MM.1S (cell line): Measurements from ENCODE around the gene ADRA2A.

Experiments
- DNase-seq: peaks from one replicate; pipeline ENCODE4 v3.0.0-alpha.2; 2015
- H2AFZ ChIP-seq: fragments of 300-600 bp; sonication (generic); 2 replicates; pipeline ENCODE4 v1.6.0; 2016; ENCODE audit warnings: antibody characterized with exemption, low read length
- H3F3A ChIP-seq: fragments of 300-600 bp; sonication (generic); 2 replicates; pipeline ENCODE4 v1.6.1; 2016; ENCODE audit warnings: mild to moderate bottlenecking, antibody characterized with exemption, low read length, moderate library complexity, mixed read lengths; ENCODE audit not compliant: insufficient read depth
- H3K27ac ChIP-seq: fragments of 300-600 bp; sonication (generic); 2 replicates; pipeline ENCODE4 v1.5.1; 2016; ENCODE audit warnings: mild to moderate bottlenecking, low read length
- H3K27me3 ChIP-seq: fragments of 300-600 bp; sonication (generic); replicated peaks from 2 replicates; pipeline ENCODE4 v1.6.0; 2016; ENCODE audit warnings: low read length; ENCODE audit not compliant: insufficient read depth
- H3K36me3 ChIP-seq: fragments of 300-600 bp; sonication (generic); replicated peaks from 2 replicates; pipeline ENCODE4 v1.6.1; 2016; ENCODE audit warnings: mild to moderate bottlenecking, low read length, mixed read lengths; ENCODE audit not compliant: insufficient read depth
- H3K4me1 ChIP-seq: fragments of 300-600 bp; sonication (generic); 2 replicates; pipeline ENCODE4 v1.6.1; 2016; ENCODE audit warnings: low read length, mixed read lengths
- H3K4me2 ChIP-seq: fragments of 300-600 bp; sonication (generic); 2 replicates; pipeline ENCODE4 v1.6.0; 2016; ENCODE audit warnings: low read depth, low read length
- H3K4me3 ChIP-seq: fragments of 300-600 bp; sonication (generic); 2 replicates; pipeline ENCODE4 v1.5.1; 2016; ENCODE audit warnings: low read length, mixed read lengths
- H3K79me2 ChIP-seq: fragments of 300-600 bp; sonication (generic); 2 replicates; pipeline ENCODE4 v1.6.1; 2016; ENCODE audit warnings: mixed run types, low read length, mixed read lengths
- H3K9ac ChIP-seq: fragments of 300-600 bp; sonication (generic); 2 replicates; pipeline ENCODE4 v1.6.1; 2016; ENCODE audit warnings: low read length, mixed read lengths
- H3K9me2 ChIP-seq: fragments of 300-600 bp; sonication (generic); replicated peaks from 2 replicates; pipeline ENCODE4 v1.6.1; 2016; ENCODE audit warnings: mild to moderate bottlenecking, low read length, mixed read lengths; ENCODE audit not compliant: insufficient read depth
- H3K9me3 ChIP-seq: fragments of 300-600 bp; sonication (generic); replicated peaks from 2 replicates; pipeline ENCODE4 v1.6.1; 2016; ENCODE audit warnings: mild to moderate bottlenecking, low read length, mixed read lengths; ENCODE audit not compliant: insufficient read depth
- H4K20me1 ChIP-seq: fragments of 300-600 bp; sonication (generic); 2 replicates; pipeline ENCODE4 v1.6.1; 2016; ENCODE audit warnings: mild to moderate bottlenecking, low read length, moderate library complexity, mixed read lengths; ENCODE audit not compliant: insufficient read depth
- CTCF ChIP-seq: fragments of 300-600 bp; sonication (generic); IDR thresholded peaks from 2 replicates; pipeline ENCODE4 v1.5.1; 2016; ENCODE audit warnings: antibody characterized with exemption, low read length, mixed read lengths
- EZH2 ChIP-seq: fragments of 300-600 bp; sonication (generic); optimal IDR thresholded peaks from 2 replicates; pipeline ENCODE3; 2017; ENCODE audit warnings: low read depth, mild to moderate bottlenecking, antibody characterized with exemption, low read length, mixed read lengths
- EZH2phosphoT487 ChIP-seq: fragments of 300-600 bp; sonication (generic); IDR thresholded peaks from 2 replicates; pipeline ENCODE4 v1.6.1; 2018; ENCODE audit warnings: antibody characterized with exemption, low read length

The ADRA2A gene

GRCh38 chr10:111123883-111124282 lies 47.1 kb downstream of the ADRA2A start:
- no peak overlapping the region for H3K4me3 ChIP-seq
- H3K9ac ChIP-seq = no peak overlapping the region
- no peak overlapping the region for H3K27ac ChIP-seq
- no peaks in the 10 kb centered on the region for H4K20me1 ChIP-seq
- H3K9me2 ChIP-seq = no peaks in the 10 kb centered on the region
- no peak overlapping the region for H3K4me2 ChIP-seq
- DNase-seq = no peak
- TF ChIP-seq EZH2 = no peak
- TF ChIP-seq EZH2phosphoT487 = no peak
- TF ChIP-seq CTCF = no peak
- no peaks in the 10 kb centered on the region for H3K79me2 ChIP-seq
- no peaks in the 10 kb centered on the region for H3K36me3 ChIP-seq
- H3F3A ChIP-seq = no peaks in the 10 kb centered on the region
- H3K4me1 ChIP-seq = no peaks in the 10 kb centered on the region
- no peaks in the 10 kb centered on the region for H3K27me3 ChIP-seq
- no peaks in the 10 kb centered on the region for H3K9me3 ChIP-seq
- no peak overlapping the region for H2AFZ ChIP-seq

- no peaks in the 10 kb centered on the region for H3K27me3 ChIP-seq
- no peak overlapping the region for H3K4me3 ChIP-seq
- H3K4me1 ChIP-seq = no peaks in the 10 kb centered on the region
- H3K27ac ChIP-seq = no peak overlapping the region
- H2AFZ ChIP-seq = no peak overlapping the region
- no peaks in the 10 kb centered on the region for H3K79me2 ChIP-seq
- no peaks in the 10 kb centered on the region for H3K9me2 ChIP-seq
- TF ChIP-seq CTCF (no peak), EZH2phosphoT487 (no peak), EZH2 (no peak)
- no peaks in the 10 kb centered on the region for H3K36me3 ChIP-seq
- no peak overlapping the region for H3K9ac ChIP-seq
- no peak for DNase-seq
- no peak overlapping the region for H3K4me2 ChIP-seq
- no peaks in the 10 kb centered on the region for H4K20me1 ChIP-seq
- H3K9me3 ChIP-seq = no peaks in the 10 kb centered on the region
- H3F3A ChIP-seq = no peaks in the 10 kb centered on the region
Observed at GRCh38 chr10:111125102-111125501, 48.3 kb downstream of the ADRA2A start.

- H3K4me2 ChIP-seq = no peak overlapping the region
- no peak overlapping the region for H3K27ac ChIP-seq
- H3K4me1 ChIP-seq = no peaks in the 10 kb centered on the region
- no peaks in the 10 kb centered on the region for H3K27me3 ChIP-seq
- H3K79me2 ChIP-seq = no peaks in the 10 kb centered on the region
- no peak overlapping the region for H2AFZ ChIP-seq
- H3K4me3 ChIP-seq = no peak overlapping the region
- H4K20me1 ChIP-seq = no peaks in the 10 kb centered on the region
- TF ChIP-seq CTCF = no peak
- TF ChIP-seq EZH2phosphoT487 = no peak
- TF ChIP-seq EZH2 = no peak
- no peaks in the 10 kb centered on the region for H3K9me2 ChIP-seq
- no peak for DNase-seq
- H3K36me3 ChIP-seq = no peaks in the 10 kb centered on the region
- H3K9ac ChIP-seq = no peak overlapping the region
- H3K9me3 ChIP-seq = no peaks in the 10 kb centered on the region
- H3F3A ChIP-seq = no peaks in the 10 kb centered on the region
Observed at GRCh38 chr10:111126077-111126476, 49.2 kb downstream of the ADRA2A start.
